ENCODE results near the gene CILP. TPM values are rescaled to one million over a fixed set of nuclear protein-coding genes. Genes with fewer than 3 reads are reported as not detected.

Gene CILP
- total RNA-seq, 1 experiment from 2014 or later: 0.08 TPM

- no peak overlapping the region for H3K27ac ChIP-seq (ENCODE audit: low read length)
Measured at GRCh38 chr15:65156692-65157091, 54.6 kb downstream of the CILP start.

GRCh38 chr15:65154720-65155119 is 56.6 kb downstream of the CILP start:
- ChIA-PET POLR2A (no interaction called here), CTCF (no interaction called here)
- H3K27ac ChIP-seq (ENCODE audit: low read length): no peak overlapping the region
- no peak overlapping the region for H3K4me3 ChIP-seq (ENCODE audit: low read depth in 2 of 2, low read length in 2 of 2)
- no TSS peak for BruUV-seq (replicated peaks)
- ATAC-seq: no peak
- H3K4me1 ChIP-seq (ENCODE audit: control insufficient read depth, insufficient read depth, low read length): no peaks in the 10 kb centered on the region
- H3K36me3 ChIP-seq (ENCODE audit: control insufficient read depth, insufficient read depth, low read length): peaks cover 53% of the 10 kb centered on the region
- H3K27me3 ChIP-seq (ENCODE audit: control insufficient read depth, insufficient read depth, low read length): no peaks in the 10 kb centered on the region
- DNase-seq (ENCODE audit: low read depth, low spot score): no peak
- H3K9me3 ChIP-seq (ENCODE audit: control insufficient read depth, insufficient read depth, low read depth, low read length): no peaks in the 10 kb centered on the region
- in situ Hi-C loops (cut with HindIII; ENCODE audit: low pct_unique_long_range_greater_than_20kb, low sequenced_read_pairs) (no loop called here), intact Hi-C loops (cut with micrococcal nuclease; ENCODE audit: unreplicated experiment) (no loop called here)
- no peak for TF ChIP-seq POLR2AphosphoS5 (IDR thresholded peaks at IDR 0.05; ENCODE audit: low read depth, low read length)
- TF ChIP-seq TCF7L2 (IDR thresholded peaks at IDR 0.05; ENCODE audit: low read depth, low read length): no peak
- TF ChIP-seq REST (IDR thresholded peaks at IDR 0.05; ENCODE audit: insufficient read depth in 1 of 2, low read depth in 2 of 2, low read length in 1 of 2): no peak
- TF ChIP-seq CTCF (IDR thresholded peaks at IDR 0.05): no peak
- no peak for TF ChIP-seq SIN3A (IDR thresholded peaks at IDR 0.05; ENCODE audit: borderline replicate concordance, insufficient read depth, low read depth, low read length)

More at GRCh38 chr15:65156692-65157091, 54.6 kb downstream of the CILP start:
- H3K36me3 ChIP-seq (ENCODE audit: control insufficient read depth, insufficient read depth, low read length): peaks cover 55% of the 10 kb centered on the region
- TF ChIP-seq CTCF (IDR thresholded peaks at IDR 0.05) (no peak), POLR2AphosphoS5 (IDR thresholded peaks at IDR 0.05; ENCODE audit: low read depth, low read length) (no peak), SIN3A (IDR thresholded peaks at IDR 0.05; ENCODE audit: borderline replicate concordance, insufficient read depth, low read depth, low read length) (no peak), TCF7L2 (IDR thresholded peaks at IDR 0.05; ENCODE audit: low read depth, low read length) (no peak), REST (IDR thresholded peaks at IDR 0.05; ENCODE audit: insufficient read depth in 1 of 2, low read depth in 2 of 2, low read length in 1 of 2) (no peak)
- no peaks in the 10 kb centered on the region for H3K4me1 ChIP-seq (ENCODE audit: control insufficient read depth, insufficient read depth, low read length)
- no peak for ATAC-seq
- POLR2A ChIA-PET: no interaction called here
- no peak overlapping the region for H3K4me3 ChIP-seq (ENCODE audit: low read depth in 2 of 2, low read length in 2 of 2)
- no peaks in the 10 kb centered on the region for H3K27me3 ChIP-seq (ENCODE audit: control insufficient read depth, insufficient read depth, low read length)
- BruUV-seq (replicated peaks): no TSS peak
- DNase-seq (ENCODE audit: low read depth, low spot score): no peak
- H3K9me3 ChIP-seq (ENCODE audit: control insufficient read depth, insufficient read depth, low read depth, low read length): no peaks in the 10 kb centered on the region
- in situ Hi-C loops (cut with HindIII; ENCODE audit: low pct_unique_long_range_greater_than_20kb, low sequenced_read_pairs) (no loop called here), intact Hi-C loops (cut with micrococcal nuclease; ENCODE audit: unreplicated experiment) (no loop called here)
- CTCF ChIA-PET: no interaction called here
